ENCODE results near the gene TLE1.
"Not testable (repeated sequence)": the region's sequence is repeated elsewhere in the genome, so short reads cannot be mapped to it uniquely, and the experiment has no call there.

The TLE1 gene

GRCh38 chr9:81621785-81622259 lies 67.5 kb downstream of the TLE1 start:
- no peak for DNase-seq

DNA sequence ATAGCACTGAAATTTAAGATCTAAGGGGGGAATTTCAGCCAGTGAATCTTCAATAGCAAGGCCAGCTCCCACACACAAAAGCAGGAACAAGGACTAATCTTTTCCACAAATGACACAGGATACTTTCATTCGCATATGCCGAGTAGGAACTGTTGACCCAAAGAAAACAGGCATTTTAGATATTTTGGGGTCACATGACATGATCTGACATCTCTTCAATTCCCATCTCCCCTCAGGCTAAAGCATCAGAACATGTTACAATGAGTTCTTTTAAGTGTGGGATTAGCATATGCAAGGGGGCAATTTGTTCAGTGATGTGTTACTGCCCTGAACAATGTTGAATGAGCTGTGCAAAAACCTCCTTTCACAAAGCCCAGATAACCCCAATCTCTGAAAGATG lies 68.2 kb downstream of the TLE1 start:
- no peak for DNase-seq

GRCh38 chr9:81620002-81620390 lies 69.4 kb downstream of the TLE1 start:
- DNase-seq = no peak

DNA sequence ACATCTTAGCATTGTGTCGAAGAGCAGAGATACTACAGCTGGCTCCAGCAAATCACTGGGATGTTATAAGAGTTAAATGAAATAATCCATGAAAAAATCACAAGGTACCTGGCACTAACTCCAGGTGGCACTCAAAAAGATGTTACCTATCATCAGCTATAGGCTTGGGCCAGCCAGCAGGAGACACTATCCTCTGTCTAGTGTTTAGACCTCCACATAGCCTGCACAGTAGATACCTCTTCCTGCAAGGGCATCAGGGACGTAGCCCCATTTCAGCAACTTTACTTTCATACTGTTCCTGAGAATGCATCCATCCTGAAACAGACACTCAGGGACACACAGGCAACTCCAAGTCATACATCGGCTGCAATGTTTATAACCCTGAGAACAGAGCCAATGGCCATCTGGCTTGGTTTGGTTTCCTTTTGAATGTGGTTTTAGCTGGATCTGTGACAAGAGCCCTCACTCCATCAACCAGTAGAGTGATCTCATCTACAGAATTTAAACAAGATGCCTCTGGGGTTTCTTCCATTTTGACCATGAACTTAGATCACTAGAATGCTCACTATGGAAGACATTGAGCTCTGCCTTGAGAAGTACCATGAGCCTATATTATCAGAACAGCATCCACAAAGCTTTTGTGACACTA lies 69.9 kb downstream of the TLE1 start:
- no peak for DNase-seq

DNA sequence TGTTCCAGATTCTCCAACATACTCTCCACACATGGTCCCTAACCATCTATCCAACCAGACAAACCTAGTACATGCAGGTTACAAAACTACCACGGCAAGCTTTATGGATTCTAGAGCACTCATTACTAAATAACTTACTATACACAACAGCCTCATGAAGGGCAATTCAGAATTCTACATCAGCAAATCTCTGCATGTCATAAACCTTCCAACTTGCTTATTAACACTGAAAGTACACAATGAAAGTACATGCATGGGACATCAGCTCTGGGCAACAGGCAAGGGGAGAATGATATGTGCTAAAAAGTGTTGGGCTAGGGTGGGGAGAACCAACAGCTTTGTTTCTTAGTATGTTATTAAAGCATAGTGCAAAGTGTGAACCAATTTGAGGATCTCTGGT lies 70.4 kb downstream of the TLE1 start:
- no peak for DNase-seq

- DNase-seq = no peak
Measured at GRCh38 chr9:81616141-81616540, 73.2 kb downstream of the TLE1 start.

- no peak for DNase-seq
Measured at GRCh38 chr9:81614335-81614734, 75.0 kb downstream of the TLE1 start.

DNA sequence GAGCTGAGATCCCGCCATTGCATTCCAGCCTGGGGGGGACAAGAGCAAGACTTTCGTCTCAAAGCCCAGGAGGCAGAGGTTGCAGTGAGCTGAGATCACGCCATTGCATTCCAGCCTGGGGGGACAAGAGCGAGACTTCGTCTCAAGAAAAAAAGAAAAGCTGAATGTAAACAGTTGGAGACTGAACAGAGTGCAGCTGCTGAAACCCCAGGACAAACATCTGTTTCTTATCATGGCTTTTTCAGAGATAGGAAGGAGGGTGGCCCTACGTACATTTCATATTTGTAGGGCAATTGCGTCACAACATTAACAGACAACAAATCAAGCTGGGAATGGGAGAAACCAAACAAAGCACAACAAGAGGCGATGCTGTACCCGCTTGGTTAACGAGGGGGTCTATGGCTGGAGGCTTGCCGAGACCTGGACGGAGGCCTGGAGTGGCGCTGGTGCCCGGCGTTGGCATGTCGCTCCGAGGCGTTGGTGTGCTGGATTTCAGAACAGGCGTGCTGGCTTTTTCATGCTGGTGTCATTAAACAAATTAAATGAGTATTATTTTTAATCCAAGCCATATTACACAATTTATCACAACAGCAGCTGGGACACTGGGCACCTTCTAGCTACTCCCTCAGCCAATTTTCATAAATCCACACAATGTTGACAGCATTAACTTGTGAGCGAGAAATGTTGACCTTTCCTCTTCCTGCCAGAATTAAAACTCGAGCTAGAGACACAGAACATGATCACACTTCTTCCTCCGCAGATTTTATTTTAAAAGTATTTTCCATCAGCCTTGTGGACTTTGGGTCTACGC lies 76.1 kb downstream of the TLE1 start:
- DNase-seq = no peak

DNA sequence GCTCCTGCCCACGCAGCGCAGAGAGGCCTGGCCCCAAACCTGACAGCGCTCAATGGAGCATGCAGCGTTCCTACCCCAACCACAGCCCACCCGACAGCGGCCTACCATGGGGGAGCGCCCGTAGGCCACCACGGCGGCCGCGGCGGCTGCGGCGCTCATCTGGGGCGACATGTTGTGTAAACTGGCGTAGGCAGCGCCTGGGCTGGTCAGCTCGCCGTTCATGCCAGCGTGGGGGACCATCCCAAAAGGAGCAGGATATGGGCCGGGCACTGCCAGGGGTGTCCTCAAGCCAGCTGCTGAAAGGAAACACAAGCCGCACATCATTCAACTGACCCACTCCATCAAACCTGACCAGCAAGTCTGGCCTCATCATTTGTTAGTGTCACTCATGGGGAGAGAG lies 77.7 kb downstream of the TLE1 start:
- no peak for DNase-seq

DNA sequence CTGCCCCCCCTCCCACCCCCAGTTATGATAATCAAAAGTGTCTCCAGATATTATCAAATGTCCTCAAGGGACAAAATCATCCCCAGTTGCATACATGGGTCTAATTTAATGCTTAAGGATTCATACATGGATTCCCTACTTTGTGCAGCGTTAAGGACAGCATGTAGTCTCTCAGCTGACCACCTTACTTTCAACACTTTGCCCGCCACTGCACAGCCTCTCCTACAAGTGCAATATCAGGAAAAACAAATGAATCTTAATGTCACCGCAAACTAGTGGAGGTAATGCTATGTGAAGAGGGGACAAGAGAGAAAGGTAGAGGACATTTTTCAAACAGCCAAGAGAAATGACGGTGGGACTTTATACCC lies 78.6 kb downstream of the TLE1 start:
- no peak for DNase-seq

DNA sequence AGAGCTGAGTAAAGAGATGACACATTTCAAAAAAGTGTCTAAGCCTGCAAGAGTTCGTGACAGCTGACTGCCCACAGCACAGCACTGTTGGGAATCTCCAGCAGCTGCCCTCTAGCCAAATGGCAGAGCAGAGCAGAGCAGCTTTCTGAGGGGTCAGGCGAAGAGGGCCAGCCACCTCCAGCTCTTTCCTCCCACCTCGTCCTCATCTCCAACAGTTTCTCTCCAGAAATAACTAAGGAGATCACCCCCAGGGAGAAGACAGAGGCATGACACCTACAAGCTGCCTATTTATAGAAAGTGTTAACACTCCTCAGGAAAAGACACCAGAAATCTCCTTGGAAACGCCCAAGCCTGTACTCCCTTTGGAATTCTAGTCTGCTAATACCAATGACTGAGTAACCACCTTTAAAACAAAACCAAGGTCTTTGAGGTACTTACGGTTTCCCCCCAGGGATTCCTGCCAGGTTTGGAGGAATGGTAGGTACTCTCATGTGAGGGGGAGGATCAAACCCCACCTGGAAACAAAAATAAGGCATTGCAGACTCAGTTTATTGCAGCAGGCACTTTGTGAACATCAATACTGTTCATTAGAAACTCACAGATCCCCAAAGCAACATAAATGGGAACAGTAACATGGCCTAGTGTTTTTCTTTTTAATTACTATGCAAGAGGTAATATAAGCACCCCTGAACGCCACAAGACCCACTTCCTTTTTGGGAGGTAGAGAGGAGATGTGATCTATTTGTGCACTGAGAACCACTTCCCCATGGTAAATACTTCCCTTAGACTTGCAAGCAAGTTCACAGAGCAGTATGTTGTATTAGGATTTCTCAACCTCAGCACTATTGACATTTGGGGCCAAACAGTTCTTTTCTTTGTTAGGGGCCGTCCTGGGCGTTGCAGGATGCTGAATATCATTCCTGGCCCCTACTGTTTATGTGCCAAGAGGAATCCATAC lies 79.3 kb downstream of the TLE1 start:
- no peak for DNase-seq

GRCh38 chr9:81608289-81608657 lies 81.1 kb downstream of the TLE1 start:
- no peak for DNase-seq

GRCh38 chr9:81607593-81608288 lies 81.6 kb downstream of the TLE1 start:
- no peak for DNase-seq

DNA sequence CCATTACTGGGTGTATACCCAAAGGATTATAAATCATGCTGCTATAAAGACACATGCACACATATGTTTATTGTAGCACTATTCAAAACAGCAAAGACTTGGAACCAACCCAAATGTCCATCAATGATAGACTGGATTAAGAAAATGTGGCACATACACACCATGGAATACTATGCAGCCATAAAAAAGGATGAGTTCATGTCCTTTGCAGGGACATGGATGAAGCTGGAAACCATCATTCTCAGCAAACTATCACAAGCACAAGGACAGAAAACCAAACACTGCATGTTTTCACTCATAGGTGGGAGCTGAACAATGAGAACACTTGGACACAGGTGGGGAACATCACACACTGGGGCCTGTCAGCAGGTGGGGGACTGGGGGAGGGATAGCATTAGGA lies 83.1 kb downstream of the TLE1 start:
- DNase-seq = not testable (repeated sequence)

DNA sequence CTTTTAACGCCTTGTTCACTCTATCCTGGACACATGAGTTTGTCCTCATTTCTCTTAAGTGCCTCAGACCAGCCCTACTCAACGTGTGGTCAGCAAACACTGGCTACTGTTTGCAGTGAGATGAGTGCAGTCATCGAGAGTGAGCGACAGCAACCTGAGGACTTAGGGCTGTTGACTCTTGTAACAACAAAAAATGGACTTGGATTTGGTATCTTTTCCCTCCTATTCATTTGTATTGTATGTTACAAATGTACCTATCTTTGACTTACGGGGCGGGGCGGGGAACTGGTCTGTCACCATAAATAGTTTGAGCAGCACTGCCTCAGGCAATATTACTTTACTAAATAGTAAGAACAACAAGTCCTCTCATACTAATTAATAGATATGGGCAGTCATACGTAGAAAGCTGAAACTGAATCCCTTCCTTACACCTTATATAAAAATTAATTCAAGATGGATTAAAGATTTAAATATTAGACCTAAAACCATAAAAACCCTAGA lies 84.1 kb downstream of the TLE1 start:
- no peak for DNase-seq

GRCh38 chr9:81604306-81605169 lies 84.8 kb downstream of the TLE1 start:
- no peak for DNase-seq

- no peak for DNase-seq
Measured at GRCh38 chr9:81602887-81603680, 86.3 kb downstream of the TLE1 start.

- no peak for DNase-seq
Measured at GRCh38 chr9:81601639-81602623, 87.4 kb downstream of the TLE1 start.

DNA sequence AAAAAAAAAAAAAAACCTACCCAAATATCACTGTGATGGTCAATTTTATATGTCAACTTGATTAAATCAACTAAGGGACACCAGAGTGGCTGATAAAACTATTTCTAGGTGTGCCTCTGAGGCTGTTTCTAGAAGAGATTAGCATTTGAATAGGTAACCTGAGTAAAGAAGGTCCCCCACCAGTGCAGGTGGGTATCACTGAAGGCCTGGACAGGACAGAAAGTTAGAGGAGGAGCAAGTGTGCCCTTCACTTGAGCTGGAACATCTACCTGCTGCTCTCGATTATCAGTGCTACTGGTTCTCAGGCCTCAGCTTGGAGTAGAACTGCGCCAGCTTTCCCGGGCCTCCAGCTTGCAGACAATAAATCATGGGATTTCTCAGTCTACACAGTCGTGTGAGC lies 88.7 kb downstream of the TLE1 start:
- DNase-seq = no peak

DNA sequence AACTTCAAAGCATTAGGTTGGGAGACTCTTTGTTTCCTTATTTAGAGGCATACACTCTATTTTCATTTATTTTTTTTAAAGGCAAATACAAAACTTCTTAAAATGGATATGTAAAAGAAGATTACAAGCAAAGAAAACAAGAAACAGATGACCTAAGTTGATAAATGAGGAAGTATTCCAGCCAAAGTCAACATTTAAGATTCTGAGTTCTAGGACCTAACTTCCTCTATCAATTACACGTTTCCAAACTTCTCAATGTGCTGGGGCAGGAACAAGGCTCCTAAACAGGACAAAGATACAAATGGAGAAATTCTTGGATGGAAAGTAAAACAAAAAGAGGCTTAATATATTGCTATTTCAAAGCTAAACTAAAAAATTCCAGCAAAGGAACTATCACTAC lies 89.5 kb downstream of the TLE1 start:
- DNase-seq = no peak

Measured in stimulated activated naive CD4-positive, alpha-beta T cell treated with Interleukin-2 at 50 U/mL for 16 hours (primary cell).